Stimulated activated CD4-positive, alpha-beta T cell treated with anti-CD3 and anti-CD28 coated beads, TNF-alpha, amount 100 ng/mL, for 24 hours (primary cell): ENCODE results near the gene BMERB1.
"Not testable (repeated sequence)": the region's sequence is repeated elsewhere in the genome, so short reads cannot be mapped to it uniquely, and the experiment has no call there.

Source experiments
- DNase-seq, 3 experiments: peaks; one replicate each; pipeline ENCODE4 v3.0.0-alpha.2; 2020; ENCODE audit warnings: low read depth in 3 of 3

BMERB1 gene

DNA sequence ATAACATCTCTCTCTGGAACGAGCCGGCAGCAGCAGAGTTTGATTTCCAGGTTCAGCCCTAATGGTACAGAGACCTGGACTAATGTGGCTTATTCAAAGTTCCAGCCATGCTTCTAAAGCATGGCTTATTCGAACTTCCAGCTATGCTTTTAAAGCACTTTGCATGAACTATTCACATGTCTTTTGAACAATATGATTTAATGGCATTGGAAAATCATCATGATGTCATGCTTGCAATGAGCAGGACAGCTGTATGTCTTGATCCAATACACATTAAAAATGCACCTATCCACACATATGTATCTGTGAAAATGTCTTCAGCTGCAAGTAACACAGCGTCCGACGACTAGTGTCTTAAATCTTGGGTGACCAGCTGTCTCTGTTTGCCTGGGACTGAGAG is 122.9 kb downstream of the BMERB1 start:
- DNase-seq = no peak

DNA sequence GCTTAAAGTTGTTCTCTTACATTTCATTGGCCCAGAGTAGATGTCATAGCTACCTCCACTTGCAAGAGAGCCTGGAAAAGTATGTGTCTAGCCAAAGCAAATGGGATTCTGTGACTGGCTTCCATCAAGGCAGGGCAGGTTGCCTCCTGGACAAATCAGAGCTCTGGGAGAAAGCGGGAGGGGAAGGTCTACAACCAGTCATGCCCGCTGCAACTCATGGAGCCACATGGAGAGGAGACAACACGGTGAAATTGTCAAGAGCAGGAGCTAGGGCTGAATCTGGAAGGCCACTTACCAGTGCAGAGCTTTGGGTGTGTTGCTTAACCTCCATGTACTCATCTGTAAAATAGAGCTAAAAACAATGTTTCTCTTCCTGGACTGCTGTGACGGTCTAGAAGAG is 124.8 kb downstream of the BMERB1 start:
- no peak for DNase-seq

DNA sequence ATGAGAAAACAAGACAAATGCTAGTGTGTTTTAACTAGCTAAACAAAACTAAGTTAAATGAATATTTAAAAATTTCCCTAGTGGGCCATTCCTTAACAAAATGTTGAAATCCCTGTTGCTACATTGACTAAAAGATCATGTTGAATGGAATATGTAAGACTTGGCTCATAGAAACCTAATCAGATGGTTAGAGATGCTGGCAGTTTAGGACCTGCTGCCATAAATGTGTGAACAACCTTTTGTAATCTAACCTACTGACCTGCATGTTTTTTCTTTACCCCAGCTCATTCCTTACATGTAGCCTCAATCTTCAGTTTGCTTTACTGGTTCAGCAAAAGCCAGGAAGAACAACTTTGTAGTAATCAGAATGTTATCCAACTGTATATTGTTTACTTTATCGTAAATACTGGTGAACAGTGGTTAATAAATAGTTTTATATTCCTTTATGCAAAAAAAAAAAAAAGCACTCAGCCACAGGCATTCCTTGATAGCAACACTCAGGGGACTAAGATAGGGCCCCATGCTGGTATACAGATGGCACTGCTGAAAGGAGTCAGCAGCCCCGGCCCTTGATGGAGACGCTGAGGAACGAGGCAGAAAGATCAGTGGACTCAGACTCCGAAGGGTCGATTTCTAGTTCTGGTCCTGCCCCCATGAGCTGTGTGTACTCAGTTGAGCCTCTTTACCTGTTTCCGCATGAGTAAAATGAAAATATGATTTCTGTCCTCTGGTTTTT is 130.4 kb downstream of the BMERB1 start:
- DNase-seq = no peak

DNA sequence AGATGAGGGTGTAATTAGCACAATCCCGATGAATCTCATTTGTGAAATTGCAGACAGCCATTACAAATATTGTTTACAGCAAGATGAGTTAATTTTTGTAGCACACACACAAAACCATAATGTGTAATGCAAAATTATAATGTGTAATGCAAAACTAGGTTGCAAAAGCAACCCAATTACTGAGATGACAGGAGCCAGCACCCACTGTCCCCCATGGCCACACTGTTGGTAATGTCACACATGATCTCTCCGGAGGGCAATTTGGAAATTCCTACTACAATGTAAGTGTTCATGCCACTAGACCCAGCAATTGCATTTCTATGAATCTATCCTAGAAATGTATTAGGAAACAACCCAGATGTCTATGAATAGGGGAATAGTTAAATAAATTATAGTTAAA is 131.7 kb downstream of the BMERB1 start:
- no peak for DNase-seq

DNA sequence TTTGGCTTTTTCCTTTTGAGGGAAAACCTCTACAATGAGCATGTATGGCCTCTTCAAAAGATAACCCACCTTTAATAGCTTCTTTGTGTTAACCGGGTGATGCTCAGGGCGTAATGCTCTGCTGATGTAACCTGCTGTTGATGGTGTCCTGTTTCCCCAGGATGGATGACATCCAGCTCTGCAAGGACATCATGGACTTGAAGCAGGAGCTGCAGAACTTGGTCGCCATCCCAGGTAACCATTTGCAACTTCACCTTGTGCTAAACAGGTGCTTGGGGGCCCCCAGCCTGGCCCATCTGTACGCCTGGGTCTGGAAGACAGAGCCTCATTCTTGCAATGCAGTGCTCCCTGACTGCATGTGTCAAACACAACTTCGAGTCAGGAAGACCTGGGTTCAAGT is 133.4 kb downstream of the BMERB1 start:
- DNase-seq = no peak

DNA sequence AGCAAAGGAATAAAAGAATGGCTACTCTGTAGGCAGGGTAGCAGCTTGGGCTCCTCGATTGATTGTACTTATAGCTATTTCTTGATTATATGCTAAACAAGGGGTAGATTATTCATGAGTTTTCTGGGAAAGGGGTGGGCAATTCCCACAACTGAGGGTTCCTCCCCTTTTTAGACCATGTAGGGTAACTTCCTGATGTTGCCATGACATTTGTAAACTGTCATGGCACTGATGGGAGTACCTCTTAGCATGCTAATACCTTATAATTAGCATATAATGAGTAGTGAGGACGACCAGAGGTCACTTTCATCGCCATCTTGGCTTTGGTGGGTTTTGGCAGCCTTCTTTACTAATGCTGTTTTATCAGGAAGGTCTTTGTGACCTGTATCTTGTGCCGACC is 136.3 kb downstream of the BMERB1 start:
- DNase-seq = not testable (repeated sequence)

DNA sequence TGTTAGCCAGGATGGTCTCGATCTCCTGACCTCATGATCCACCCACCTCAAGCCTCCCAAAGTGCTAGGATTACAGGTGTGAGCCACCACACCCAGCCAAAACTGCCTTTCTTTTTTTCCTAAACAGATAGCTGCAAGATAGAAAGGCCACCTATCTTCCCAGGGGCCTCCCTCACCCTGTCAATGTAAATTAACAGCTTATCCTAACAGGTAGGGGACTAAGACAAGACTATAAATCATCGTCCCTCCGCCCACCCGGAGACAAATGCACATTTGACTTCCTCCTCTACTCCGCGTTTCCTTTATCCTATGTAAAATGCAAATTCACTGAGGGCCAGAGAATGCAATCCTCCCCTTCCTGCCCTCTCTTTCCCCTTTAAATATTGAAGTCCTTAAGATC is 137.2 kb downstream of the BMERB1 start:
- DNase-seq = no peak

DNA sequence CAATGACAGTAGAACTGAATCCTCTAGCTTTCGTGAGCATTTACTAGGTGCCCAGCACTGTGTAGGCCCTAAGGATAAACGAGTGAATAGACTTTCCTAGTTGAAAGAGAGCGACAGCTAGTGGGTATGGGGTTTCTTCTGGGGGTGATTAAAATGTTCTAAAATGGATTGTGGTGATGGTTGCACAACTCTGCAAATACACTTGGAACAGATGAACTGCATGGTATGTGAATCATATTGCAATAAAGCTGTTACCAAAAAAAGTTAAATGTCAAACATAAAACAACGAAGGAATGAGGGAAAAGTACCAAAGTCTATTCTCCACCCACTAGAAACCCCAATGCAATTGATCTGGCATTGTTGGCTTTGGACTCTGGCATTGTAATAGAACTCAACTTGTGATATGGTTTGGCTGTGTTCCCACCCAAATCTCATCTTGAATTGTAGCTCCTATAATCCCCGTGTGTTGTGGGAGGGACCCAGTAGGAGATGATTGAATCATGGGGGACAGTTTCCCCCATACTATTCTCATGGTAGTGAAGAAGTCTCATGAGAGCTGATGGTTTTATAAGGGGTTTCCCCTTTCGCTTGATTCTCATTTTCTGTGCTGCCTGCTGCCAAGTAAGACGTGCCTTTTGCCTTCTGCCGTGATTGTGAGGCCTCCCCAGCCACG is 138.1 kb downstream of the BMERB1 start:
- peak in 1 of 3 experiments; percentile 7 for DNase-seq

DNA sequence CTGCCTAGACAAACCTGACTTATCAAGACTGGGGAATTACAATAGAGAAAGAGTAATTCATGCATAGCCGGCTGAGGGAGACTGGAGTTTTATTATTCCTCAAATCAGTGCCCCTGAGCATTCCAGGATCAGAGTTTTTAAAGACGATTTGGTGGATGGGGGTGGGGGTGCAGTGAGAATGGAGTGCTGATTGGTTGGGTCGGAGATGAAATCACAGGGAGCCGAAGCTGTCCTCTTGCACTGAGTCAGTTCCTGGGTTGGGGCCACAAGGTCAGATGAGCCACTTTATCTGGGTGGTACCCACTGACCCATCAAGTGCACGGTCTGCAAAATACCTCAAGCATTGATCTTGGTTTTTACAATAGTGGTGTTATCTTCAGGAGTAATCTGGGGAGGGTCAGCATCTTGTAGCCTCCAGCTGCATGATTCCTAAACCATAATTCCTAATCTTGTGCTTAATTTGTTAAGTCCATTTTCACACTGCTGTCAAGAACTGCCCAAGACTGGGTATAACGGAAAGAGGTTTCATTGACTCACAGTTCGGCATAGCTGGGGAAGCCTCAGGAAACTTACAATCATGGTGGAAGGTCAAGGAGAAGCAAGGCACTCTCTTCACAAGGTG is 139.0 kb downstream of the BMERB1 start:
- DNase-seq = no peak

DNA sequence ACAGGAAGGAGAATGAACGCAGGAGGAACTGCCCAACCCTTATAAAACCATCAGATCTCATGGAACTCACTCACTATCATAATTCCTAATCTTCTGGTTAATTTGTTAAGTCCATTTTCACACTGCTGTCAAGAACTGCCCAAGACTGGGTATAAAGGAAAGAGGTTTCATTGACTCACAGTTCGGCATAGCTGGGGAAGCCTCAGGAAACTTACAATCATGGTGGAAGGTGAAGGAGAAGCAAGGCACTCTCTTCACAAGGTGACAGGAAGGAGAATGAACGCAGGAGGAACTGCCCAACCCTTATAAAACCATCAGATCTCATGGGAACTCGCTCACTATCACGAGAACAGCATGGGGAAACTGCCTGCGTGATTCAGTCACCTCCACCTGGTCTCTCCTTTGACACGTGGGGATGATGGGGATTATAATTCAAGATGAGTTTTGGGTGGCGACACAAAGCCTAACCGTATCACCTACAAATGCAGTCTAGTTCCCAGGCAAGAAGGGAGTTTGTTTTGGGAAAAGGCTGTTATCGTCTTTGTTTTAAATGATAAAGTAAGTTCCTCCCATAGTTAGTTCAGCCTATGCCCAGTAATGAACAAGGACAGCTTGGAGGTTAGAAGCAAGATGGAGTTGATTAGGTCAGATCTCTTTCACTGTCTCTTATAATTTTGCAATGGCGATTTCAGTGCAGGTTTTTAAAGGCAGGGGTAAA is 139.7 kb downstream of the BMERB1 start:
- not testable (repeated sequence) for DNase-seq

DNA sequence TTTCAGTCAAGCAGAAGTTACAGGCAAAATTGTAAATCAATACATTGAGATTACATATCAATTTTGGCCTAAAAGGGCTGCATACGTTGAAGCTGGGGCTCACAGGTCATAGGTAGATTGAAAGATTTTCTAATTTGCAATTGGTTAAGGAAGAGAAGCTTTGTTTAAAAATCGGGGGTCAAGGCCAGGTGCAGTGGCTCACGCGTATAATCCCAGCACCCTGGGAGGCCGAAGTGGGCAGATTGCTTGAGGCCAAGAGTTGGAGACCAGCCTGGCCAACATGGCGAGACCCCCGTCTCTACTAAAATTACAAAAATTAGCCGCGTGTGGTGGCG is 140.2 kb downstream of the BMERB1 start:
- DNase-seq = no peak

DNA sequence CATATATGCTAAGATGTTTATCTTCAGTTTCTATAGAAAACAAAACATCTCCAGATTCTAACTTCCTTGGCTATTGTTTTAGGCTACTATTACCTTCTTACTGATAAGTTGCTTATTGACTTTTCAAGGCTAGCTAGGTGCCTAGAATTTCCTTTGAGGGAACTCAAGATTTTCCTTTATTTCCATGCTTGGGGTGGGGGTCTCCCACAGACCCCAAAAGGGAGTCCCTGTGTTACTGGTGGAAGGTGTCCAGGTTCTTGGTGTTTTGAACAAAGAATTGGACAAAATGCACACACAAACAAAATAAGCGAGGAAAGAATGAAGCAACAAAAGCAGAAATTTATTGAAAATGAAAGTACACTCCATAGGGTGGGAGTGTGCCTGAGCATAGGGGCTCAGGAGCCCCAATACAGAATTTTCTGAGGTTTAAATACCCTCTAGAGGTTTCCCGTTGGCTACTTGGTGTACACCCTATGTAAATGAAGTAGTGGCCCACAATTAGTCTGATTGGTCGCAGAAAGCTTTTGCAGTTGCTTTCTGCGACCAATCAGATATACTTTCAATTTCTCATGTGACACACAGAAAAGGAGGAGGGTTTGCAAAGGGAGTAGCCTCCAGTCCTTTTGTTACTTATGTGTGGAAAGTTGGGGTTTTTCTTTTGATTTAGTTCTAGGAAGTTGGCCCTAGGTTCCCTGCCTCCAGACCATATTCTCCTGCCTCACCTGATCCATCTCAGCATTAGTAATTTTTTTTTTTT is 141.1 kb downstream of the BMERB1 start:
- no peak for DNase-seq

DNA sequence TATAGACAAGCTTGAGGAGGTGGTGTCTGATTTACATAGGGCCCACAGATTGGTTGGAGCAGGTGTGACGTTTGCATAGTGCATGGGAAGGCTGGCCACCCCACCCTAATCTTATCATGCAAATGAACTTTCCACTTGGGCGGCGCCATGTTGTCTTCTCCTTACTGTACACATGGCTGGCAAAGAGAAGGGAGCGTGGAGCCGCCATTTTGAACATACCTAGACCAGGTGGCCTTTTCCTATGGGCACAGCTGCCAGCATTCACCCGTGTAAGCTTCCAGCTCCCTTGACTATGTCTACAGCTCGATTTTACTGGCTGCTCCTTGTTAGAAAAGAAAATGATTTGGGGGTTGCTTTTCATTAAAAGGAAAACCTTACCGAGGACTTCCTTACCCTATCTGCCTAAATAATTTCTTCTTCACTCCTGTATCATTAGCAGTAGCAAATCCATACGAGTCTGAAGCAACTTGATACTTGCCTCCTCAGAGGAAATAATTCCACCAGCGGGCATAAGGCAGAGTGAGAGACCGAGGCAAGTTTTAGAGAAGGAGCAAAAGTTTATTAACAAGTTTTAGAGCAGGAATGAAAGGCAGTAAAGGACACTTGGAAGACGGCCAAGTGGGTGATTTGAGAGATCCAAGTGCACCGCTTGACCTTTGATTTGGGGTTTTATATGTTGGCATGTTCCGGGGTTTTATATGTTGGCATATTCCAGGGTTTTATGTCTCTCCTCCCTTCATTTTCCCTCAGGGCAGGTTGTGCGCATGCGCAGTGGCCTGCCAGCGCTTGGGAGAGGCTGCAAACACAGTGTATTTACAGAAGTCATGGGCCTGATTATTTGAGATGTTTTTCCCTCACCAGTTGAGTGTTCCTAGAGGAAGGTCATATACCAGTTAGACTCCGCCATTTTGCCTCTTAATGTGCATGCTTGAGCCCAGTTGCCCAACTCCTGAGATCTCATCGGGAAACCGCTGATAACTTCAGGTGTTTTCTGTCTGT is 142.9 kb downstream of the BMERB1 start:
- DNase-seq = no peak

DNA sequence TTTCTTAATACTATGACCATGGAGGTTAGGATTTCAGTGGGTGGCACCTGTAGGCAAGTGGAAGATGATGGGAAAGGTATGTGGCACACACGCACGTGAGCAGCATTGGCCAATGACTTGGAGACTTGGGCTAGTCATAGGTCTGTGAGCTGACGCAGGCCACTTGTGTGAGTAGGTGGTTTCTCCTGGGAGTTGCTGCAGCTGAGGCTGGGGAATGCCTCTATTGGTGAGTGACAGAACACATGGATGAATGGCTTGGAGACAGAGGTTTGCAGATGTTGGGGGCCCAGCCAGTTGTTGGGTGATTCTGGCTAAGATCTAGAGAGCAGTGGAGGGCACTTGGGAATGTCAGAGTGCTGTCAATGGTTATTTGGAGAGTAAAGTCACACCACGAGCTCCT is 144.4 kb downstream of the BMERB1 start:
- DNase-seq = no peak

DNA sequence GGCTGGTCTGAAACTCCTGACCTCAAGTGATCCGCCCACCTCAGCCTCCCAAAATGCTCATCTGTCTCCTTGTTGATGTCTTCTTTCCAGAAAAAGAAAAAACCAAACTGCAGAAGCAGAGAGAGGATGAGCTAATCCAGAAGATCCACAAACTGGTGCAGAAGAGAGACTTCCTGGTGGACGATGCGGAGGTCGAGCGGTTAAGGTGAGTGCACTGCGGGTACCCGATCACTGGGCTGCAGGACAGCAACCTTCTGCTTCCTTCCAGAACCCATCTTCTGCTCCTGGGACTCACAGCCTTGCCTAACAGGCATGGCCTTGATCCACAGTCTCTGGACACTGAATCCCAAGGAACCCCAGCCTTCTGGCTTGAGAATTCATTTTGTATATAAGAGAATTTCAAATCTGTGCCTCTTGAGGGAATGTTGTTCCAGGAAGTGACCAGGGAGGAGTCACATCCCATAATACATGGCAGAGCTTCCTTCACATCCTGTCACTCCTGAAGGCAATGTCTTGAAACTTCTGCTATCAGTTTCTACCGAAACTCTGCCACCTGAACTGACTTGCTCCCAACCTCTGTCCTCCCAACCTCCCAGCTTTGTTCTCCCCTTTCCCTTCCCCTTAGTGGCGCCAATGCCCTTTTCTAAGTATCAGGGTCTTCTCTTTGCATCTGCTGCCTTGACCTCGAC is 146.9 kb downstream of the BMERB1 start:
- no peak for DNase-seq

DNA sequence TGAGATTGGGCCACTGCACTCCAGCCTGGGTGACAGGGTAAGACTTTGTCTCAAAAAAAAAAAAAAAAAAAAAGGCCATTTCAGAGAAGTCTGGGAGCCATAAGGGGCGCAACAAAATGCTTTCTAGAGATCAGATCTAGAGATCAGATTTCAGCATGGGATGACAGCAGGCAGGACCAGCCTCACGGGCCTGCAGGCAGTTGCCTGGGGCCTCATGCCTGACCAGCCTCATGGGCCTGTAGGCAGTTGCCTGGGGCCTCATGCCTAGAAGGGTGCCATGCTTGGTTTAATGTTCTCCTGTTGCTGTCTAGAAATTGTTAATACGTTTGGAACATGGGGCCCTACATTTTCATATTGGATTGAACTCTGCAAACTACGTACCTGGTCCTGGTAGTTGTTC is 149.1 kb downstream of the BMERB1 start:
- no peak for DNase-seq

DNA sequence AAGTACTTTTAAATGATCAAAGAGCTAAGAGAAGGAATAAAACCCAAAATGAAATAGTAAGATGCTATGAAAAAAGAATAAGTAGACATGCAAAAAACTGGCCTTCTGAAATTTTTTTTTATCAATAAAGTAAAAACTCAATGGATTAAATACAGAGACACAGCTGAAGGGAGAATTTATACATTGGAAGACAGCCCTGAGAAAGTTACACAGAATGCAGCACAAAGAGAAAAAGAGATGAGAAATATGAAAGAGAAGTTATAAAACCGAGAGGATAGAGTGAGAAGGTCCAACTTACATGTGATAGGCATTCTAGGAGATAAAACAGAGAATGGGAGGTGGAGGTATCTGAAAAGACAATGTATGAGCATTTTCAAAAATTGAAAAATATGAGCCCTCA is 151.6 kb downstream of the BMERB1 start:
- DNase-seq = no peak

DNA sequence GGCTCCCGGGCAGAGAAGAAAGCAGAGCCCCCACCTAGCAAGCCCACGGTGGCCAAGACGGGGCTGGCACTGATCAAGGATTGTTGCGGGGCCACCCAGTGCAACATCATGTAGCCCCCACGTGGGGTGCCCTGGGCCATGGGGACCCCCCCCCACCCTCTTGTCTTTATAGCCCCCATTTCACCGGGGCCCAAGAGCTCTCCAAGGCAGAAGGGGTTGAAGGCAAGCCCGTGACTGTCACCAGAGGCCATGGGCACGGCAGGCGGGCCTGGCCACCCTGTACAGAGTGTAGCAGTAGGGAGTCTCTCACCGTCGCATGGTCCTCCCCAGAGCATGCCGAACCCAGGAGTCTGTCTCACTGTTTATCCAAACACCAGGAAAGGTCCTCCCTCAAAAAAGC is 152.3 kb downstream of the BMERB1 start:
- DNase-seq = no peak

DNA sequence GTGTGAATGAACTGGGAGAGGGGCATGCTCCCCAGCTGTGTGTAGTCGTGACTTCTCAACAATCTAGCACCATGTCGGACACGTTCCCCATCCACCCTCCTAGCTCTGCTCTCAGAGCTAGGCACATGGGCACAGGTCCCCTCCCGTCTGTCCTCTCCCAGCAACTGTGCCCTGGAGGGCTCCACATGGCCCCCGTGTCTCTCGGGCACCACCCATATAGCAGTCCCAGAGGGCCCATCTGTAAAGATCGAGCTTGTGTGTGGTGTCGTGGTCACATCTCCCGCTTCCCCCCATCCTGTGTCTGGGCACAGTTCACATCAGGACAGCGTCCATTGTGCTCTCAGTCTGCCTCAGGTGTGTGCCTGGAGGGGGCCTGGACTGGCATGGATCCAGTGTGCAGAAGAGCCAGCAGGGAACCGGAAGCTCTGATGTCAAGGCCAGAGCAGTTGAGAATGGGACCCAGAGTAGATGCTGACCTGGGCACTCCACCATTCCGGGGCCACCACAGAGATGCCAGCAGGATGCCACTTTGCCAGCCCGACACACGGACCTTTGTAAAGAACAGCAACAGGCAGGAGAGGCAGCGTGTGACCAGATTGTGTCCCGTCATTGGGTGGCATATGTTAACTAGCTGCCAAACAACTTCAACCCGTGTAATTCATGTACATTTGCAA is 152.9 kb downstream of the BMERB1 start:
- DNase-seq = no peak

DNA sequence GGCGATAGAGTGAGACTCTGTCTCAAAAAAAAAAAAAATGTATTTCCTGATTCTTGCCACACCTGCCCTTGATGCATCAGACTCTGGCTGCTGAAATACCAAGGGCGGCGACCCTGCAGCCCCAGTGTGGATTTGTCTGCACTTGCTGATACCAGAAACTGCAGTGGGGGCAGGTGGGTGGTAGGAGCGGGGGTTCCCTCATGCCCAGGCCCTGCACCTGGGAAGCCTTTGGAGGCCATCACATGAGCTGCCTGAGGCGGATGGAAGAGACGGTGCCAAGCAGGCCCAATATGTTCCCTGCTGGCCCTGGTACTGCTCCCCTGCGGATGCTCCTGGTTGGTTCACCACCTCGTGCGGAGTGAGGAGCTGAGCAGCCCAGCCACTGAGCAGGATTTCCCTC is 157.9 kb downstream of the BMERB1 start:
- no peak for DNase-seq
